ENCODE data around the gene NCOA7. TPM values are rescaled to one million over a fixed set of nuclear protein-coding genes. Genes with fewer than 3 reads are reported as not detected.
A peak's percentile ranks its signal among the peaks of the same experiment; 100 is the strongest.

The NCOA7 gene
- total RNA-seq, 1 experiment from 2014 or later, result 9.4 TPM

DNA sequence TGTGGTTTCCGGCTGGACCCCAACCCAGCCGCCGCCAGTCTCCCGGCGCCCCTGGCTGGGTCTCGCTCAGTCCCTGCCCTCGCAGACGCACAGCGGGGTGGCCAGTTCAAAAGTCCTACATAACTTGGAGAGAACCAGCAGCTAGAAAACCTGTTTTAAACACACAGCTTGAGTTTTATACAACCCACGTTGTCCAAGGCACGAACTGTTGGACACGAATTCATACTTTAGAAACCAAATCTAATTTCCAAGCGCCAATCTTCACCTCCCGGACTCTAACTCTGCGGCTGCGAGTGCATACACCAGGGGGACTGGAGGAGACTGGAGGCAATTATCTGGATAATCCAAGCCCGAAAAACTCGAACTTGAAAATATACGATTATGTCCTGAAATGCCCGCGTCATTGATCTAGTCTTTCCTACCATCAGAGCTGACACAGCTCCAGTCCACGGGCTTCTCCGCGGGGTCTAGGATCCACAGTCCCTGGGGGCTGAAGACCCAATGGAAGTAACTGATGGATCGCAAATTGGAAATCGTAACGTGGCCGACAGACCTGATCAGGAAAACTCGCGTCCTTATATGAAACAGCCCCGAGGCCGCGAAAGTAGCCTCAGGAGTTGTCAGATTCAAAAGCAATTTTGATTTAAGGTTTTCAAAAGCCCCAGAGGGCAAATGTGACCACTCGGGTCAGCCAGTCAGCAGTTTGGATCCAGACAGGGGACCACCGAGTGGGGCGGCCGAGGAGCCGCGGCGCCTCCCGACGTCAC is 42.2 kb upstream of the NCOA7 start:
- Mint-ChIP-seq H3K4me3 (peak overlapping the region; percentile 84 to 91), H3K27ac (peak overlapping the region in 1 of 3 experiments; percentile 40; a peak in 1 of 7 replicates), H3K36me3 (ENCODE audit: insufficient read depth in 1 of 3, low read depth in 3 of 3) (no peaks in the 10 kb centered on the region), H3K4me1 (peaks cover 65 to 67% of the 10 kb centered on the region in 2 experiments), H3K9me3 (no peaks in the 10 kb centered on the region; a peak in 1 of 5 replicates), H3K27me3 (ENCODE audit: low read depth) (peaks cover 30% of the 10 kb centered on the region)
- H3K18ac ChIP-seq (ENCODE audit: insufficient read length, low read depth, low read length), result no peak overlapping the region
- H3K23ac ChIP-seq (ENCODE audit: insufficient read length, low read depth, low read length), result no peak overlapping the region
- H3K56ac ChIP-seq (ENCODE audit: insufficient read length, low read depth, low read length), result no peak overlapping the region
- no peak overlapping the region for H4K8ac ChIP-seq (replicated peaks; ENCODE audit: insufficient read length, low read depth, low read length)
- H2BK15ac ChIP-seq (ENCODE audit: low read depth, low read length), result no peak overlapping the region
- no peak overlapping the region for H4K5ac ChIP-seq (ENCODE audit: insufficient read length, low read depth, low read length)
- H2BK20ac ChIP-seq (ENCODE audit: low read depth, low read length, poor library complexity, severe bottlenecking), result no peak overlapping the region
- H4K91ac ChIP-seq (ENCODE audit: insufficient read length, low read depth, low read length), result no peak overlapping the region
- peaks cover 2% of the 10 kb centered on the region; the same call in 1 of the 2 replicates for H3K79me2 ChIP-seq (ENCODE audit: insufficient read depth, low read length)
- peaks cover 27% of the 10 kb centered on the region for H3K23me2 ChIP-seq (ENCODE audit: insufficient read length, low read depth, low read length, poor library complexity, severe bottlenecking)
- no peak overlapping the region for H2BK5ac ChIP-seq (ENCODE audit: insufficient read length, low read length)
- H3K4ac ChIP-seq (ENCODE audit: low read depth, low read length), result no peak overlapping the region
- no peaks in the 10 kb centered on the region for H3K9me3 ChIP-seq (ENCODE audit: control insufficient read depth, low read depth, low read length)
- peak; percentile 61 for DNase-seq
- no peak overlapping the region for H2AFZ ChIP-seq (ENCODE audit: low read length)
- H3T11ph ChIP-seq (ENCODE audit: low read length), result no peak overlapping the region
- peaks cover 10% of the 10 kb centered on the region; the same call in 1 of the 2 replicates for H3K27me3 ChIP-seq (ENCODE audit: insufficient read depth, low read length)
- TF ChIP-seq, protein P1, sequence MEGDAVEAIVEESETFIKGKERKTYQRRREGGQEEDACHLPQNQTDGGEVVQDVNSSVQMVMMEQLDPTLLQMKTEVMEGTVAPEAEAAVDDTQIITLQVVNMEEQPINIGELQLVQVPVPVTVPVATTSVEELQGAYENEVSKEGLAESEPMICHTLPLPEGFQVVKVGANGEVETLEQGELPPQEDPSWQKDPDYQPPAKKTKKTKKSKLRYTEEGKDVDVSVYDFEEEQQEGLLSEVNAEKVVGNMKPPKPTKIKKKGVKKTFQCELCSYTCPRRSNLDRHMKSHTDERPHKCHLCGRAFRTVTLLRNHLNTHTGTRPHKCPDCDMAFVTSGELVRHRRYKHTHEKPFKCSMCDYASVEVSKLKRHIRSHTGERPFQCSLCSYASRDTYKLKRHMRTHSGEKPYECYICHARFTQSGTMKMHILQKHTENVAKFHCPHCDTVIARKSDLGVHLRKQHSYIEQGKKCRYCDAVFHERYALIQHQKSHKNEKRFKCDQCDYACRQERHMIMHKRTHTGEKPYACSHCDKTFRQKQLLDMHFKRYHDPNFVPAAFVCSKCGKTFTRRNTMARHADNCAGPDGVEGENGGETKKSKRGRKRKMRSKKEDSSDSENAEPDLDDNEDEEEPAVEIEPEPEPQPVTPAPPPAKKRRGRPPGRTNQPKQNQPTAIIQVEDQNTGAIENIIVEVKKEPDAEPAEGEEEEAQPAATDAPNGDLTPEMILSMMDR (conservative IDR thresholded peaks at IDR 0.05), result peak; percentile 20; the same call in 2 of the 3 replicates
- WGBS (ENCODE audit: extremely low coverage, insufficient read length, low lambda C conversion rate), result no CpG with 5 or more reads among the region's 42 CpGs
- no peak overlapping the region for H2BK12ac ChIP-seq (ENCODE audit: insufficient read length, low read depth, low read length)
- peaks cover 5% of the 10 kb centered on the region for H3K4me1 ChIP-seq (ENCODE audit: insufficient read depth, low read length)
- H2AK5ac ChIP-seq (ENCODE audit: insufficient read length, low read length), result no peak overlapping the region
- H3K4me2 ChIP-seq (ENCODE audit: insufficient read depth, insufficient read length, low read length), result peak overlapping the region; percentile 90
- H4K20me1 ChIP-seq (ENCODE audit: control insufficient read depth, insufficient read depth, insufficient read length), result no peaks in the 10 kb centered on the region
- H2BK120ac ChIP-seq (ENCODE audit: low read depth, low read length, poor library complexity, severe bottlenecking), result no peak overlapping the region
- H3K79me1 ChIP-seq (ENCODE audit: insufficient read depth, low read depth, low read length, poor library complexity, severe bottlenecking), result no peaks in the 10 kb centered on the region
- no peak overlapping the region; the same call in 1 of the 2 replicates for H3K14ac ChIP-seq (ENCODE audit: insufficient read depth, low read length)
- no peak overlapping the region for H3K9ac ChIP-seq (ENCODE audit: extremely low read depth, insufficient read length, low read length)
- H3K27ac ChIP-seq (ENCODE audit: insufficient read length, low read depth, low read length), result no peak overlapping the region
